NT2/D1 (cell line): ENCODE data around the gene TGFBRAP1.

Experiments used
- SUZ12 ChIP-seq: IDR thresholded peaks from 2 replicates; pipeline ENCODE4 v1.6.1; 2011; ENCODE audit not compliant: insufficient read length, insufficient read depth; ENCODE audit errors: extremely low read depth
- YY1 ChIP-seq: IDR thresholded peaks from 2 replicates; pipeline ENCODE4 v1.6.1; 2011; ENCODE audit not compliant: insufficient read length, insufficient read depth
- ZNF274 ChIP-seq: IDR thresholded peaks from 2 replicates; pipeline ENCODE4 v1.6.1; 2011; ENCODE audit warnings: mild to moderate bottlenecking, low read depth, low read length

- no peak for TF ChIP-seq SUZ12
- no peak for TF ChIP-seq YY1
- no peak for TF ChIP-seq ZNF274
Observed at GRCh38 chr2:105280281-105280680, 49.3 kb downstream of the TGFBRAP1 start.
